HG03045 (cell line): ENCODE measurements around the gene POR.
"Not testable (repeated sequence)": the region's sequence is repeated elsewhere in the genome, so short reads cannot be mapped to it uniquely, and the experiment has no call there.

Experiments
- ATAC-seq: cut with Tn5 transposase; IDR thresholded peaks from one replicate; pipeline ENCODE4 v1.9.1; 2021; ENCODE audit warnings: mild to moderate bottlenecking, moderate library complexity; ENCODE audit not compliant: unreplicated experiment

Gene POR

GRCh38 chr7:75884476-75884875 lies 30.5 kb upstream of the POR start:
- no peak for ATAC-seq

- ATAC-seq = no peak
Measured at GRCh38 chr7:75885036-75885435, 29.9 kb upstream of the POR start.

GRCh38 chr7:75887669-75888369 lies 27.1 kb upstream of the POR start:
- no peak for ATAC-seq

GRCh38 chr7:75888464-75889222 lies 26.3 kb upstream of the POR start:
- ATAC-seq = no peak

GRCh38 chr7:75889223-75889825 lies 25.6 kb upstream of the POR start:
- no peak for ATAC-seq

- no peak for ATAC-seq
Measured at GRCh38 chr7:75889826-75890225, 25.1 kb upstream of the POR start.

- ATAC-seq = not testable (repeated sequence)
Measured at GRCh38 chr7:75891237-75891636, 23.7 kb upstream of the POR start.

GRCh38 chr7:75891815-75892411 lies 23.0 kb upstream of the POR start:
- no peak for ATAC-seq

- ATAC-seq = no peak
Measured at GRCh38 chr7:75892634-75893272, 22.2 kb upstream of the POR start.

- no peak for ATAC-seq
Measured at GRCh38 chr7:75896803-75897327, 18.1 kb upstream of the POR start.

- ATAC-seq = no peak
Measured at GRCh38 chr7:75900617-75901315, 14.2 kb upstream of the POR start.

GRCh38 chr7:75905785-75906604 lies 9.0 kb upstream of the POR start:
- ATAC-seq = no peak

- no peak for ATAC-seq
Measured at GRCh38 chr7:75906991-75907667, 7.8 kb upstream of the POR start.

GRCh38 chr7:75907668-75908039 lies 7.3 kb upstream of the POR start:
- ATAC-seq = not testable (repeated sequence)

- no peak for ATAC-seq
Measured at GRCh38 chr7:75909521-75910132, 5.3 kb upstream of the POR start.

- not testable (repeated sequence) for ATAC-seq
Measured at GRCh38 chr7:75911186-75911585, 3.8 kb upstream of the POR start.

GRCh38 chr7:75913437-75913836 lies 1.5 kb upstream of the POR start:
- no peak for ATAC-seq

GRCh38 chr7:75914169-75914654 lies 743 bp upstream of the POR start:
- no peak for ATAC-seq
